NT2/D1 (cell line): ENCODE results near the gene BRIP1.

Experiments used
- YY1 ChIP-seq: IDR thresholded peaks from 2 replicates; pipeline ENCODE4 v1.6.1; 2011; ENCODE audit not compliant: insufficient read length, insufficient read depth
- ZNF274 ChIP-seq: IDR thresholded peaks from 2 replicates; pipeline ENCODE4 v1.6.1; 2011; ENCODE audit warnings: mild to moderate bottlenecking, low read depth, low read length

- TF ChIP-seq YY1: no peak
- no peak for TF ChIP-seq ZNF274
These were observed 173.6 kb downstream of the BRIP1 start for GRCh38 chr17:61689610-61690180.
